Ovary (tissue), 3 donors: ENCODE results near the gene WDR59.

Experiments used
- EP300 ChIP-seq: sonication (generic); formaldehyde crosslinking; IDR thresholded peaks from one replicate; pipeline ENCODE4 v1.6.1; 2017; ENCODE audit warnings: antibody characterized with exemption
- TF ChIP-seq, protein P1 (sequence below), 3 donors: fragments of 450-650 bp in 2 of 3; fragments of 200-600 bp in 1 of 3; IDR thresholded peaks; one replicate each; pipeline versions ENCODE4 v1.5.1 to v1.8.0; 2016 to 2022; ENCODE audit warnings: antibody characterized with exemption in 3 of 3, mild to moderate bottlenecking in 1 of 3
- donor health status: DM: no; HTN: no; CAD: no.

DNA sequence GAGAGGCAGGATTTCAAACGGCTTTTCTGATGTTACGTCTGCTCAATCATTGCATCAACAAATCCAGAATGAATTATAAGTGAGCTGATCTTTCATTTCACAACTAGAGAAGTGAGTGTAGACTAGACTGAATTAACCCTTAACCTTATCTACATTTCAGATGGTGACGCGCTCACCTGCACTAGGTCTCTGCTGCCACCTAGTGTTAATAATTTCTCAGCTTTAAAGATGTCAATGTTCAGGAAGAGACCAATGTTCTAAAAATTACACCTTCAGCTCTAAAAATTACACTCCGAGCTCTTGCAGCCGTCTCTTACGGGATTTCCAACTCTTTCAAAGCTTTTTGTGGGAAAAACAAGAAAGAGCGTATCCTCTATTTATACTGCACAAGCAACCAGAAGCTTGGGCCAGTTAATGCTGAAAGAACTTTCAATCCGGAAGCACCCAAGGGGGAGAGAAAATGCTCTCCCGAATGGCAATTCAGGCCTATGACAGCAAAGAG, 122.1 kb downstream of the WDR59 start:
- TF ChIP-seq, protein P1, sequence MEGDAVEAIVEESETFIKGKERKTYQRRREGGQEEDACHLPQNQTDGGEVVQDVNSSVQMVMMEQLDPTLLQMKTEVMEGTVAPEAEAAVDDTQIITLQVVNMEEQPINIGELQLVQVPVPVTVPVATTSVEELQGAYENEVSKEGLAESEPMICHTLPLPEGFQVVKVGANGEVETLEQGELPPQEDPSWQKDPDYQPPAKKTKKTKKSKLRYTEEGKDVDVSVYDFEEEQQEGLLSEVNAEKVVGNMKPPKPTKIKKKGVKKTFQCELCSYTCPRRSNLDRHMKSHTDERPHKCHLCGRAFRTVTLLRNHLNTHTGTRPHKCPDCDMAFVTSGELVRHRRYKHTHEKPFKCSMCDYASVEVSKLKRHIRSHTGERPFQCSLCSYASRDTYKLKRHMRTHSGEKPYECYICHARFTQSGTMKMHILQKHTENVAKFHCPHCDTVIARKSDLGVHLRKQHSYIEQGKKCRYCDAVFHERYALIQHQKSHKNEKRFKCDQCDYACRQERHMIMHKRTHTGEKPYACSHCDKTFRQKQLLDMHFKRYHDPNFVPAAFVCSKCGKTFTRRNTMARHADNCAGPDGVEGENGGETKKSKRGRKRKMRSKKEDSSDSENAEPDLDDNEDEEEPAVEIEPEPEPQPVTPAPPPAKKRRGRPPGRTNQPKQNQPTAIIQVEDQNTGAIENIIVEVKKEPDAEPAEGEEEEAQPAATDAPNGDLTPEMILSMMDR (IDR thresholded peaks at IDR 0.05): peak; percentile 61 to 65 (median 61)
- no peak for TF ChIP-seq EP300
